IMR-90 (cell line): ENCODE results near the gene KLHL17. TPM values are rescaled to one million over a fixed set of nuclear protein-coding genes. Genes with fewer than 3 reads are reported as not detected.

Experiments
- ATAC-seq: fragments of 200-7000 bp; cut with Tn5 transposase; 2 replicates; pipeline ENCODE4 v1.9.1; 2020; ENCODE audit warnings: low read depth, mild to moderate bottlenecking, moderate library complexity
- BruUV-seq: library from RNA; stranded (reverse); fragments of 400-500 nt; replicated peaks from 2 replicates; lab custom pipeline; 2021; lab: Mats Ljungman, UMichigan
- CTCF ChIA-PET: fragments of 300-600 bp; formaldehyde crosslinking; extraction: SDS; loops from one replicate; lab custom pipeline; 2021; ENCODE audit warnings: antibody characterized with exemption; lab: Yijun Ruan, JAX
- POLR2A ChIA-PET: fragments of 300-600 bp; sonication (Branson Sonifier 250); formaldehyde crosslinking; loops from one replicate; lab custom pipeline; 2022; ENCODE audit warnings: antibody characterized with exemption; ENCODE audit not compliant: unreplicated experiment; lab: Charles Lee
- DNase-seq: peaks from one replicate; pipeline ENCODE4 v3.0.0; 2013
- H2AFZ ChIP-seq: replicated peaks from 2 replicates; pipeline ENCODE3; 2013; ENCODE audit warnings: low read length, mild to moderate bottlenecking; ENCODE audit not compliant: poor library complexity
- H2AK5ac ChIP-seq: 2 replicates; pipeline ENCODE4 v1.6.1; 2013; ENCODE audit warnings: low read depth, low read length, inconsistent platforms
- H2AK9ac ChIP-seq: replicated peaks from 2 replicates; pipeline ENCODE3; 2013; ENCODE audit warnings: mild to moderate bottlenecking, low read depth, low read length, moderate library complexity; ENCODE audit not compliant: poor library complexity
- H2BK120ac ChIP-seq: 2 replicates; pipeline ENCODE4 v1.6.1; 2013; ENCODE audit warnings: low read depth, low read length, inconsistent platforms
- H2BK15ac ChIP-seq: 3 replicates; pipeline ENCODE4 v1.6.1; 2013; ENCODE audit warnings: low read depth, low read length, inconsistent platforms
- H2BK20ac ChIP-seq: 2 replicates; pipeline ENCODE4 v1.6.1; 2013; ENCODE audit warnings: low read depth, mild to moderate bottlenecking, inconsistent platforms, low read length, moderate library complexity
- H2BK5ac ChIP-seq: 2 replicates; pipeline ENCODE4 v1.6.1; 2013; ENCODE audit warnings: mild to moderate bottlenecking, low read depth, low read length, inconsistent platforms; ENCODE audit not compliant: poor library complexity, severe bottlenecking
- H3K14ac ChIP-seq: replicated peaks from 2 replicates; pipeline ENCODE4 v1.6.1; 2013; ENCODE audit warnings: low read depth, low read length, inconsistent platforms
- H3K18ac ChIP-seq: 2 replicates; pipeline ENCODE4 v1.6.1; 2013; ENCODE audit warnings: low read depth, low read length, control low read depth
- H3K23ac ChIP-seq: 2 replicates; pipeline ENCODE4 v1.6.1; 2013; ENCODE audit warnings: low read depth, low read length, inconsistent platforms
- H3K27ac ChIP-seq: 2 replicates; pipeline ENCODE4 v1.5.1; 2013; ENCODE audit warnings: mild to moderate bottlenecking, control low read depth, low read length; ENCODE audit not compliant: insufficient read depth
- H3K27me3 ChIP-seq: 2 replicates; pipeline ENCODE4 v1.6.1; 2013; ENCODE audit warnings: low read length; ENCODE audit not compliant: control insufficient read depth, insufficient read depth
- H3K36me3 ChIP-seq: 2 replicates; pipeline ENCODE4 v1.6.1; 2013; ENCODE audit warnings: low read length, mixed read lengths; ENCODE audit not compliant: control insufficient read depth, insufficient read depth
- H3K4ac ChIP-seq: 2 replicates; pipeline ENCODE4 v1.6.1; 2013; ENCODE audit warnings: low read depth, low read length, inconsistent platforms
- H3K4me1 ChIP-seq: 2 replicates; pipeline ENCODE4 v1.6.1; 2013; ENCODE audit warnings: low read length, mixed read lengths; ENCODE audit not compliant: control insufficient read depth, insufficient read depth
- H3K4me2 ChIP-seq: 2 replicates; pipeline ENCODE4 v1.6.1; 2013; ENCODE audit warnings: low read depth, mild to moderate bottlenecking, control low read depth, low read length, moderate library complexity
- H3K4me3 ChIP-seq: 2 replicates; pipeline ENCODE4 v1.5.1; 2013; ENCODE audit warnings: low read depth, mild to moderate bottlenecking, control low read depth, low read length, moderate library complexity; ENCODE audit not compliant: insufficient read depth
- H3K56ac ChIP-seq: 2 replicates; pipeline ENCODE4 v1.6.1; 2013; ENCODE audit warnings: low read length, inconsistent platforms; ENCODE audit not compliant: insufficient read depth; ENCODE audit errors: extremely low read depth
- H3K79me1 ChIP-seq, 2 experiments: 2 replicates each; pipeline ENCODE4 v1.6.1; 2013; ENCODE audit warnings: low read length in 2 of 2, inconsistent platforms in 1 of 2, low read depth in 1 of 2
- H3K9ac ChIP-seq: 2 replicates; pipeline ENCODE4 v1.6.1; 2013; ENCODE audit warnings: low read depth, low read length, control low read depth
- H3K9me1 ChIP-seq: 2 replicates; pipeline ENCODE4 v1.6.1; 2013; ENCODE audit warnings: low read length, inconsistent platforms; ENCODE audit not compliant: insufficient read depth
- H3K9me3 ChIP-seq: 2 replicates; pipeline ENCODE4 v1.6.1; 2013; ENCODE audit warnings: low read length; ENCODE audit not compliant: control insufficient read depth, insufficient read depth
- H4K20me1 ChIP-seq: 2 replicates; pipeline ENCODE4 v1.6.1; 2013; ENCODE audit warnings: low read length, inconsistent platforms; ENCODE audit not compliant: insufficient read depth
- H4K5ac ChIP-seq: 2 replicates; pipeline ENCODE4 v1.6.1; 2013; ENCODE audit warnings: mild to moderate bottlenecking, low read depth, low read length, control low read depth
- H4K8ac ChIP-seq, 2 experiments: 2 replicates each; pipeline ENCODE4 v1.6.1; 2013; ENCODE audit warnings: low read depth in 2 of 2, low read length in 2 of 2, control low read depth in 1 of 2, inconsistent platforms in 1 of 2
- H4K91ac ChIP-seq: 2 replicates; pipeline ENCODE4 v1.6.1; 2013; ENCODE audit warnings: low read depth, low read length, inconsistent platforms; ENCODE audit not compliant: insufficient read depth
- CTCF ChIP-seq: conservative IDR thresholded peaks from 2 replicates; pipeline ENCODE4 v1.5.1; 2012; ENCODE audit warnings: mild to moderate bottlenecking, low read depth, low read length, improper control_type of control experiment
- POLR2A ChIP-seq: IDR thresholded peaks from 2 replicates; pipeline ENCODE4 v1.6.1; 2012; ENCODE audit warnings: mild to moderate bottlenecking, low read depth, low read length
- RFX5 ChIP-seq: IDR thresholded peaks from 2 replicates; pipeline ENCODE4 v1.8.0; 2012; ENCODE audit warnings: low read depth, mild to moderate bottlenecking, low read length, moderate library complexity
- WGBS, 2 experiments: methylation state at CpG; one replicate each; pipeline versions ENCODE4 v1.1.5 to v1.1.7; 2013; ENCODE audit warnings: missing lambda C conversion rate in 2 of 2; ENCODE audit not compliant: insufficient read length in 1 of 2; ENCODE audit errors: extremely low coverage in 2 of 2; 5-methylcytosine and 5-hydroxymethylcytosine counted together
- dilution Hi-C: fragments of 300-500 bp; cut with HindIII; formaldehyde crosslinking; loops from one replicate; pipeline ENCODE4 v1.14.3; 2018; ENCODE audit warnings: low sequenced_read_pairs; ENCODE audit not compliant: unreplicated experiment
- in situ Hi-C: fragments of 300-500 bp; cut with MboI; formaldehyde crosslinking; loops from 3 replicates; pipeline ENCODE4 v1.14.3; 2019; ENCODE audit warnings: low sequenced_read_pairs, inconsistent platforms, mixed read lengths
- intact Hi-C: fragments of 100-400 bp; cut with micrococcal nuclease; formaldehyde crosslinking; loops from 2 replicates; pipeline ENCODE4 v1.10.0; 2022
- polyA plus RNA-seq, 3 experiments: library from polyadenylated mRNA; depleted of rRNA; stranded (reverse); fragments of >200 nt; gene quantifications; 2 replicates each; pipeline ENCODE4 v1.2.3, GENCODE V29; 2012; ENCODE audit warnings: low replicate concordance in 1 of 3
- total RNA-seq: library from RNA; depleted of rRNA; stranded (reverse); fragments of >200 nt; gene quantifications from 2 replicates; pipeline ENCODE4 v1.2.3, GENCODE V29; 2012

Gene KLHL17
- total and polyA plus RNA-seq, 2 of the 4 experiments (the other 2 are of a cell fraction) = 3.4 to 41.0 TPM

DNA sequence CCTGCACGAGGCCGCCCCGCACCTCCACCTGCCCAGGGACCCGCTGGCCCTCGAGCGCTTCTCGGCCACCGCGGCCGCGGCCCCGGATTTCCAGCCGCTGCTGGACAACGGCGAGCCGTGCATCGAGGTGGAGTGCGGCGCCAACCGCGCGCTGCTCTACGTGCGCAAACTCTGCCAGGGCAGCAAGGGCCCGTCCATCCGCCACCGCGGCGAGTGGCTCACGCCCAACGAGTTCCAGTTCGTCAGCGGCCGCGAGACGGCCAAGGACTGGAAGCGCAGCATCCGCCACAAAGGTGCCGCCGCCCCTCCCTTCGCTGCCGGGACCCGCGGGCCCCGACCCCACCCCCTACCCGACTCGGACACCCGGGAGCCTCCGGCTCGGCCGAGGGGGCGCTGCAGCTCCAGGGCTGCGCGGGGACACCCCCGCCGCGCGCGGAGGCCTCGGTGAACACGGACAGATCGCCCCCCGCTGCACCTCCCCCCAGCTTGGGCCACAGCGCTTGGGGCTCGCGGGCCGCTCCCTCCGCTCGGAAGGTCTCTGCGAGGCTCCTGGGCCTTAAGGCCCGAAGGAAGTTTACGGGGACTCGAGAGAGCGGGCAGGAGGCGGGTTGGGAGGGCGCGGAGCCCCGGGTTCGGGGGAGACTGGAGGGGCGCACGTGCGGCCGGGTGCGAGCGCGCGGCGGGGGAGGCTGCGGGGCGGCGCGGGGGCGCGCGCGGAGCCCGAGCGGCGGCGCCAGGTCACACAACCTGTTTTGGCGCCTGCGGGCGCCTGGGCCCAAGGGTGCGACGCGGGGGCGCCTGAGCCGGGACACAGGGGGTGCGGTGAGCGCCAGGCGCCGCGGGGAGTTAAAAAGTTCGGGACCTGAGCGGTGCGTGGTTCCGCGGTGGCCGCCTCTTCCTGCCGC, 35.5 kb upstream of the KLHL17 start:
- in situ Hi-C loops = no loop called here
- H3K56ac ChIP-seq = no peak overlapping the region
- H3K79me1 ChIP-seq = peaks cover 4 to 23% of the 10 kb centered on the region in 2 experiments; a peak in 2 of 4 replicates
- 0 out of 2 replicates have a peak overlapping the region, but pooled peaks have one; percentile 68 for H4K5ac ChIP-seq
- ATAC-seq = peak; percentile 9
- peak overlapping the region; percentile 54; the same call in 1 of the 2 replicates for H2BK120ac ChIP-seq
- no peak overlapping the region; the same call in none of the 2 replicates for H2AK5ac ChIP-seq
- H3K18ac ChIP-seq = peak overlapping the region; percentile 24; the same call in 1 of the 2 replicates
- 1% methylated on average over 77 of the region's 120 CpGs; no CpG with 5 or more reads in 1 of the 2 experiments for WGBS, 2 experiments
- no peak overlapping the region for H3K4ac ChIP-seq
- H3K4me1 ChIP-seq = peaks cover 15% of the 10 kb centered on the region
- CTCF ChIA-PET = interaction anchor here (0.6 kb wide), 1 partner anchor 14 kb away, joined by 3 read pairs; no protein-coding TSS in a partner anchor
- POLR2A ChIA-PET = no interaction called here
- intact Hi-C loops = loop anchor here (2.0 to 5.0 kb wide), 2 partner anchors 16 to 32 kb away; partner anchors contain the start of gene NOC2L
- H3K9ac ChIP-seq = peak overlapping the region; percentile 63
- H3K4me2 ChIP-seq = peak overlapping the region; percentile 65
- no peak overlapping the region for H2AK9ac ChIP-seq
- no peak overlapping the region; the same call in 1 of the 2 replicates for H3K23ac ChIP-seq
- peaks cover 5% of the 10 kb centered on the region for H3K9me1 ChIP-seq
- H3K27ac ChIP-seq = peak overlapping the region; percentile 23
- no peak overlapping the region for H2BK15ac ChIP-seq
- no peak overlapping the region; the same call in 1 of the 2 replicates for H3K14ac ChIP-seq
- peak overlapping the region; percentile 72 to 73; a peak in 3 of 4 replicates for H4K8ac ChIP-seq
- TF ChIP-seq POLR2A (peak; percentile 22), CTCF (peak; percentile 19; the same call in 1 of the 2 replicates), RFX5 (no peak)
- H2BK5ac ChIP-seq = peak overlapping the region; percentile 76
- H3K27me3 ChIP-seq = no peaks in the 10 kb centered on the region
- no peak overlapping the region for H4K91ac ChIP-seq
- BruUV-seq = no TSS peak
- peak; percentile 36 for DNase-seq
- H3K36me3 ChIP-seq = peaks cover 2% of the 10 kb centered on the region; the same call in 1 of the 2 replicates
- H3K4me3 ChIP-seq = peak overlapping the region; percentile 59
- H2AFZ ChIP-seq = peak overlapping the region; percentile 80
- H4K20me1 ChIP-seq = peaks cover 3% of the 10 kb centered on the region
- dilution Hi-C loops = no loop called here
- H3K9me3 ChIP-seq = no peaks in the 10 kb centered on the region
- no peak overlapping the region for H2BK20ac ChIP-seq
